Measurements from ENCODE around the gene CCNY.

CCNY gene

DNA sequence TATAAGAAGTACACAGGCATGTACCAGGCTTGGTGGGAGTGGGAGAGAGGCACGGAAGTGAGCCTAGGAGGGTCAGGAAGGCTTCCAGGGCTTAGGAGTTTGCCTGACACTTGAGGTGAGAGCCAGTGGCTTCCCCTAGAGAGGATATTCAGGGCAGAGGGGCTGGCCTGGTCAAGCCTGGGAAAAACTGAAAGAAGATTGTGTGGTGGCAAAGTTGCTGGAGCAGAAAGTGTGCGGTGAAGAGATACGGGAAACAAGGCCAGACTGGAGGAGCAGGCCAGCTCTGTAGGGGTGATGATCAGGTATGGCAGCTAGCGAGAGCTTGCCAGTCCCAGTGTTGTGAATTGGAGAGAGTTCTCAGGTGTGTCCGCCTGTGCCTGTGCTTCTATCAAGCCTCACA is 129.9 kb downstream of the CCNY start:
- TF ChIP-seq, protein P1, sequence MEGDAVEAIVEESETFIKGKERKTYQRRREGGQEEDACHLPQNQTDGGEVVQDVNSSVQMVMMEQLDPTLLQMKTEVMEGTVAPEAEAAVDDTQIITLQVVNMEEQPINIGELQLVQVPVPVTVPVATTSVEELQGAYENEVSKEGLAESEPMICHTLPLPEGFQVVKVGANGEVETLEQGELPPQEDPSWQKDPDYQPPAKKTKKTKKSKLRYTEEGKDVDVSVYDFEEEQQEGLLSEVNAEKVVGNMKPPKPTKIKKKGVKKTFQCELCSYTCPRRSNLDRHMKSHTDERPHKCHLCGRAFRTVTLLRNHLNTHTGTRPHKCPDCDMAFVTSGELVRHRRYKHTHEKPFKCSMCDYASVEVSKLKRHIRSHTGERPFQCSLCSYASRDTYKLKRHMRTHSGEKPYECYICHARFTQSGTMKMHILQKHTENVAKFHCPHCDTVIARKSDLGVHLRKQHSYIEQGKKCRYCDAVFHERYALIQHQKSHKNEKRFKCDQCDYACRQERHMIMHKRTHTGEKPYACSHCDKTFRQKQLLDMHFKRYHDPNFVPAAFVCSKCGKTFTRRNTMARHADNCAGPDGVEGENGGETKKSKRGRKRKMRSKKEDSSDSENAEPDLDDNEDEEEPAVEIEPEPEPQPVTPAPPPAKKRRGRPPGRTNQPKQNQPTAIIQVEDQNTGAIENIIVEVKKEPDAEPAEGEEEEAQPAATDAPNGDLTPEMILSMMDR (IDR thresholded peaks at IDR 0.05): no peak
- TF ChIP-seq ZFX (IDR thresholded peaks at IDR 0.05; ENCODE audit: borderline replicate concordance): no peak
- H3K27ac ChIP-seq: no peak overlapping the region

DNA sequence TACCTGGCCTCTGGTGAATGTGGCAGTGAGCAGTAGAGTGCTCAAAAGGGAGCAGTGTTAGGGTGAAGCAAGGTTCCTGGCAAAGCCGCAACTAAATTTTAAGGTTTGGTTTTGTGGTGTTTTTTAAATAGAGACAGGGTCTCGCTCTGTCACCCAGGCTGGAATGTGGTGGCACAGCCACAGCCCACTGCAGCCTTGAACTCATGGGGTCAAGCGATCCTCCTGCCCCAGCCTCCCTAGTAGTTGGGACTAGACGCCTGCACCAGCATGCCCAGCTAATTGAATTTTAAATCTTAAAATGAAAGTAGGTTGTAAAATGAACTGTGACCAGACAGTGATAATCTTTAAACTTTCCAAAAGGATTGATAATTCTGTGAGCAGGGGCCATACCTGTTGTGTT is 130.4 kb downstream of the CCNY start:
- TF ChIP-seq, protein P1 (IDR thresholded peaks at IDR 0.05): no peak
- no peak for TF ChIP-seq ZFX (IDR thresholded peaks at IDR 0.05; ENCODE audit: borderline replicate concordance)
- H3K27ac ChIP-seq: no peak overlapping the region

DNA sequence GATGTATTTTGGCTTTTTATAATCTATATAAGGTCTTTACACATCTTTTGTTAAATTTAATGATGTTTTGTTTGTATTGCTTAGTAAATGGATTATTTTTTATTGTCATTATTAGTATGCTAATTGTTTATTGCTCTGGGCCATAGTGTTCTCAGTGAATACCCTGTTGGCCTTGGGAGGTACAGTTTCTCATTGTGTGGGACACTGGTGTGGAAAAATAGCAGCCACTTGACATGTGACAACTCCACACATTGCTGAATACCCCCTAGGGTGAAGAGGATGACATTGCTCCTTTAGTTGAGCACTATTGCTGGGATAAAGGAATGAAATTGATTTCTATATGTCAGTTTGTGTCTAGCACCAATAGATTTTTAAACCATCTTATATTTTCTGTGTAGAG is 130.9 kb downstream of the CCNY start:
- TF ChIP-seq, protein P1 (IDR thresholded peaks at IDR 0.05): no peak
- TF ChIP-seq ZFX (IDR thresholded peaks at IDR 0.05; ENCODE audit: borderline replicate concordance): no peak
- H3K27ac ChIP-seq: no peak overlapping the region

DNA sequence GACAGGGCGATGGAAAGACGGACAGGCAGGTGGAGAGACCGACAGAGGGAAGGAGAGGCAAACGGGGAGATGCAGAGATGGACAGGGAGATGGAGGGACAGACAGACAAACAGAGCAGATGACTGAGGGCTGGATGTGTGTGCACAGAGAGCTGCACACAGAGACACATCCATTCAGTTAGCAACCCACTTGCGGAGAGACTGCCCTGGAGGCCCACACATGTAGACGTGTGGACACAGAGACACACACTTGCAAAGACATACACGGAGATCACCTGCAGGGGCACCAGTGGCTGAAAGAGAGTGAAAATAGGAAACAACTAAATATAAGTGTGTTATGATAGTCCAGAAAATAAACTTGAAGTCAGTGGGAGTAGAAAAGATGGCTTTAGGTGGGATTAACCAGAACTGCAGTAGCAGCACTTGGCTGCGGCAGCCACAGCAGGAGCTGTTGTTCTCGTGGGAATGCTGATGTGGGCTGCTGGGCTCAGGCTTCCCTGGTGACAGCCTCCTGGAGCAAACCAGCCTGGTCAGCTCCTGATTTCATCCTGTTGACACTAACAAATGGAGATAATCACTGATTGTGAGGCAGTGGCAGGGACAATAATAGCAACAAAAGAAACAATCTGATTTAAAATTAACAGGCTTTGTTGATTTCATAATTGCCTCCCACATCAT is 134.1 kb downstream of the CCNY start:
- H3K27ac ChIP-seq: no peak overlapping the region

DNA sequence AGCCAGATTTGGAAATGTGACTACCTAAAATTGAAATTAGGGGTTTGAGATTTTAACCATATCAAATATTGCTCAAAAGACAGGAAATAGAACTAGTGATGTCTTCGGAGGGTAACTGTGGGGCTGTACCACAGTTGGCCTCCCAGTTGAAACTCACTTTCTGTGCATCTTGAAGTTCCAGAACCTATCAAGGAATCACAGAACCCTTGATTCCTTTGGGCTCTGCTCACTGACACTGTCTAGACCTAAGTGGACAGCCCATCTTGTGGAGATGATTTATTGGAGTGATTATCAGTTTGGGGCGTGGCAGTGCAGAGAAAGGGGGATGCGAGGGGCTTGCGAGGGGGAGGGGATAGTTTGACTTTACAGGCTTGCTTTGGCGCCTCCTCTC is 134.6 kb downstream of the CCNY start:
- no peak overlapping the region for H3K27ac ChIP-seq
- TF ChIP-seq, protein P1 (IDR thresholded peaks at IDR 0.05): no peak
- no peak for TF ChIP-seq ZFX (IDR thresholded peaks at IDR 0.05; ENCODE audit: borderline replicate concordance)

More for the DNA sequence above, 134.1 kb downstream of the CCNY start:
- TF ChIP-seq, protein P1 (IDR thresholded peaks at IDR 0.05): no peak
- no peak for TF ChIP-seq ZFX (IDR thresholded peaks at IDR 0.05; ENCODE audit: borderline replicate concordance)

DNA sequence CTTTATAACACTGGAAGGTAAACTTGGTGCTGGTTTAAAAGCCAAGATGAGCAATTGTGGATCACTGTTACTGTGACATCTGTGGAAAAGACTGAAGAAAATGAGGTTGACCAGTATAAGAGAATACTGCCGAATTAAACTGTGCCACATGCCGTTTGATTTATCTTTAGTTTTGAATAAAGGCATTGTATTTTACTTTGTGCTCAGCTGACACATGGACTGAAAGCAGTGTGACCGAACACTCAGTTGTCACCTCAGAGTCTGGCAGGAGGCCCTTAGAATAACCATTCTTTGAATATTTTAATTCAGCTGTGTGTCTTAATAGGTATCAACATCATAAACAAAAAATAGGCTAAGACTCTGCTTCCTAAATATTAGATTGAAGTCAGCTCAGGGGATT is 135.1 kb downstream of the CCNY start:
- no peak overlapping the region for H3K27ac ChIP-seq
- no peak for TF ChIP-seq ZFX (IDR thresholded peaks at IDR 0.05; ENCODE audit: borderline replicate concordance)
- TF ChIP-seq, protein P1 (IDR thresholded peaks at IDR 0.05): no peak

DNA sequence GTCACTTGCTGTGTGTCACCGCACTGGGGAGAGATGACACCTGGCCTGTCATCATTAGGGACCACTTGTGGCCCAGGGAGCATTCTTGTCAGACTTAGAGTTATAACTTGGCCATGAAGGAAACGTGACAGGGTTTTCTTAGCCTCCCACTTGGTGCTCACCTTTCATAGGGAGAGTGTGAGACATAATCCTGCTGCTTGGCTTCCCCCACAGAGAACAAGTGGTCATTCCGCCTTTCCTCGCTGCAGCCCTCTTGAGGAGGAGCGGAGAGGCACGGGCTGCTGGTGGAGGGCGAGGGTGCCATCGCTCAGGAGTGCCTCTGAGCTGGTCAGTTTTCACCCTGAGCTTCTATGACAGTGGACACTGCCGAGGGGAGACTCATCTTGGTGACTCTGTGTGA is 143.8 kb downstream of the CCNY start:
- H3K27ac ChIP-seq: no peak overlapping the region
- TF ChIP-seq, protein P1 (IDR thresholded peaks at IDR 0.05): no peak
- no peak for TF ChIP-seq ZFX (IDR thresholded peaks at IDR 0.05; ENCODE audit: borderline replicate concordance)
